Osteoblast (primary cell): ENCODE results near the gene GBP3. TPM values are rescaled to one million over a fixed set of nuclear protein-coding genes. Genes with fewer than 3 reads are reported as not detected.

Experiments used
- DNase-seq: peaks from one replicate; pipeline ENCODE4 v3.0.0; 2011; ENCODE audit warnings: low spot score, mixed read lengths; ENCODE audit not compliant: insufficient read length; ENCODE audit errors: missing footprints
- H2AFZ ChIP-seq: 2 replicates; pipeline ENCODE4 v1.6.0; 2011; ENCODE audit warnings: mild to moderate bottlenecking, low read length
- H3K27ac ChIP-seq: 2 replicates; pipeline ENCODE4 v1.5.1; 2011; ENCODE audit warnings: mild to moderate bottlenecking, low read depth, low read length, moderate library complexity
- H3K27me3 ChIP-seq: 2 replicates; pipeline ENCODE4 v1.6.0; 2012; ENCODE audit warnings: mild to moderate bottlenecking, control low read depth, inconsistent platforms, low read length, moderate library complexity; ENCODE audit not compliant: insufficient read depth
- H3K36me3 ChIP-seq: 2 replicates; pipeline ENCODE4 v1.5.1; 2011; ENCODE audit warnings: mild to moderate bottlenecking, low read length, control low read depth, moderate library complexity; ENCODE audit not compliant: insufficient read depth
- H3K4me1 ChIP-seq: 2 replicates; pipeline ENCODE4 v1.5.1; 2011; ENCODE audit warnings: mild to moderate bottlenecking, low read length, control low read depth, moderate library complexity; ENCODE audit not compliant: insufficient read depth
- H3K4me2 ChIP-seq: 2 replicates; pipeline ENCODE4 v1.6.0; 2011; ENCODE audit warnings: mild to moderate bottlenecking, low read length; ENCODE audit not compliant: insufficient read depth
- H3K4me3 ChIP-seq: fragments of 200-600 bp; sonication (generic); 3 replicates; pipeline ENCODE4 v1.5.1; 2012; ENCODE audit warnings: mild to moderate bottlenecking, low read length, inconsistent platforms; ENCODE audit not compliant: insufficient read depth
- H3K79me2 ChIP-seq: 2 replicates; pipeline ENCODE4 v1.6.0; 2012; ENCODE audit warnings: mild to moderate bottlenecking, low read length, control low read depth, inconsistent platforms; ENCODE audit not compliant: insufficient read depth
- H3K9me3 ChIP-seq: 2 replicates; pipeline ENCODE4 v1.5.1; 2011; ENCODE audit warnings: low read depth, low read length, control low read depth
- H4K20me1 ChIP-seq: 2 replicates; pipeline ENCODE4 v1.6.0; 2012; ENCODE audit warnings: mild to moderate bottlenecking, low read length, control low read depth; ENCODE audit not compliant: insufficient read depth
- CTCF ChIP-seq: IDR thresholded peaks from 2 replicates; pipeline ENCODE4 v1.5.1; 2011; ENCODE audit warnings: mild to moderate bottlenecking, low read depth, low read length, moderate library complexity; ENCODE audit errors: extremely low read depth
- total RNA-seq: library from RNA; depleted of rRNA; stranded (reverse); fragments of >200 nt; gene quantifications from 2 replicates; pipeline ENCODE4 v1.2.3, GENCODE V29; 2012

GBP3 gene
- total RNA-seq, 1 donor = 39.1 TPM

GRCh38 chr1:89042491-89042890 lies 19.8 kb upstream of the GBP3 start:
- Histone ChIP-seq H3K27ac (no peak overlapping the region), H2AFZ (no peak overlapping the region), H3K36me3 (no peaks in the 10 kb centered on the region), H3K9me3 (no peaks in the 10 kb centered on the region), H3K27me3 (no peaks in the 10 kb centered on the region), H3K79me2 (no peaks in the 10 kb centered on the region), H4K20me1 (no peaks in the 10 kb centered on the region), H3K4me1 (peaks cover 6% of the 10 kb centered on the region), H3K4me2 (no peak overlapping the region), H3K4me3 (no peak overlapping the region)
- DNase-seq = no peak
- no peak for TF ChIP-seq CTCF

- TF ChIP-seq CTCF = no peak
- no peak for DNase-seq
- H4K20me1 ChIP-seq = no peaks in the 10 kb centered on the region
- no peak overlapping the region for H2AFZ ChIP-seq
- no peaks in the 10 kb centered on the region for H3K9me3 ChIP-seq
- no peaks in the 10 kb centered on the region for H3K36me3 ChIP-seq
- no peak overlapping the region for H3K4me2 ChIP-seq
- no peaks in the 10 kb centered on the region for H3K27me3 ChIP-seq
- no peak overlapping the region for H3K27ac ChIP-seq
- H3K79me2 ChIP-seq = no peaks in the 10 kb centered on the region
- no peak overlapping the region for H3K4me3 ChIP-seq
- H3K4me1 ChIP-seq = peaks cover 6% of the 10 kb centered on the region
Measured at GRCh38 chr1:89041721-89042120, 19.1 kb upstream of the GBP3 start.

GRCh38 chr1:89041119-89041641 lies 18.5 kb upstream of the GBP3 start:
- no peak overlapping the region for H2AFZ ChIP-seq

GRCh38 chr1:89040315-89040626 lies 17.6 kb upstream of the GBP3 start:
- Histone ChIP-seq H3K4me1 (peaks cover 6% of the 10 kb centered on the region), H3K27ac (no peak overlapping the region), H3K36me3 (no peaks in the 10 kb centered on the region), H4K20me1 (no peaks in the 10 kb centered on the region), H3K4me2 (no peak overlapping the region), H3K4me3 (no peak overlapping the region), H3K79me2 (no peaks in the 10 kb centered on the region), H3K27me3 (no peaks in the 10 kb centered on the region), H3K9me3 (no peaks in the 10 kb centered on the region), H2AFZ (no peak overlapping the region)
- TF ChIP-seq CTCF = no peak
- DNase-seq = no peak

More at GRCh38 chr1:89041119-89041641, 18.5 kb upstream of the GBP3 start:
- Histone ChIP-seq H3K27ac (no peak overlapping the region), H3K36me3 (no peaks in the 10 kb centered on the region), H3K27me3 (no peaks in the 10 kb centered on the region), H4K20me1 (no peaks in the 10 kb centered on the region), H3K4me2 (peak overlapping the region; percentile 36), H3K9me3 (no peaks in the 10 kb centered on the region), H3K4me3 (no peak overlapping the region), H3K4me1 (peaks cover 6% of the 10 kb centered on the region), H3K79me2 (no peaks in the 10 kb centered on the region)
- no peak for TF ChIP-seq CTCF
- peak; percentile 60 for DNase-seq
